Endodermal cell (in vitro differentiated cells): Measurements from ENCODE around the gene NEUROD4. TPM values are rescaled to one million over a fixed set of nuclear protein-coding genes. Genes with fewer than 3 reads are reported as not detected.

ENCODE experiments used
- DNase-seq: peaks from one replicate; pipeline ENCODE4 v3.0.0-alpha.2; 2017
- H3K27ac ChIP-seq: 2 replicates; pipeline ENCODE4 v1.5.1; 2013; ENCODE audit warnings: mild to moderate bottlenecking, low read depth, low read length, moderate library complexity
- H3K27me3 ChIP-seq: 2 replicates; pipeline ENCODE4 v1.6.1; 2013; ENCODE audit warnings: mild to moderate bottlenecking, low read length, moderate library complexity; ENCODE audit not compliant: insufficient read depth, control insufficient read depth, poor library complexity, severe bottlenecking
- H3K36me3 ChIP-seq: 2 replicates; pipeline ENCODE4 v1.7.0; 2013; ENCODE audit warnings: mild to moderate bottlenecking, low read length, moderate library complexity; ENCODE audit not compliant: control insufficient read depth, insufficient read depth
- H3K4me1 ChIP-seq: one replicate; pipeline ENCODE4 v1.7.0; 2013; ENCODE audit warnings: low read length; ENCODE audit not compliant: control insufficient read depth, insufficient read depth
- H3K4me3 ChIP-seq: 2 replicates; pipeline ENCODE4 v1.5.1; 2013; ENCODE audit warnings: mild to moderate bottlenecking, low read length, moderate library complexity
- H3K9ac ChIP-seq: 2 replicates; pipeline ENCODE4 v1.6.1; 2013; ENCODE audit warnings: mild to moderate bottlenecking, low read length, moderate library complexity; ENCODE audit not compliant: poor library complexity, severe bottlenecking; ENCODE audit errors: extremely low read depth
- H3K9me3 ChIP-seq: 2 replicates; pipeline ENCODE4 v1.6.1; 2013; ENCODE audit warnings: mild to moderate bottlenecking, low read length, moderate library complexity; ENCODE audit not compliant: control insufficient read depth
- H3K27ac Mint-ChIP-seq: 2 replicates; pipeline ENCODE4 v1.8.0; 2020; ENCODE audit warnings: mixed read lengths
- H3K27me3 Mint-ChIP-seq: 2 replicates; pipeline ENCODE4 v1.8.0; 2021; ENCODE audit warnings: mild to moderate bottlenecking, mixed read lengths; ENCODE audit not compliant: insufficient read depth
- H3K36me3 Mint-ChIP-seq: 2 replicates; pipeline ENCODE4 v1.8.0; 2020; ENCODE audit warnings: low read depth, mixed read lengths
- H3K4me1 Mint-ChIP-seq: 2 replicates; pipeline ENCODE4 v1.8.0; 2020; ENCODE audit warnings: mixed read lengths
- H3K4me3 Mint-ChIP-seq: 2 replicates; pipeline ENCODE4 v1.8.0; 2020; ENCODE audit warnings: mild to moderate bottlenecking, moderate library complexity, mixed read lengths
- H3K9me3 Mint-ChIP-seq: 2 replicates; pipeline ENCODE4 v1.8.0; 2020; ENCODE audit warnings: mild to moderate bottlenecking, mixed read lengths
- CTCF ChIP-seq: fragments of 200-600 bp; sonication (generic); conservative IDR thresholded peaks from 2 replicates; pipeline ENCODE4 v1.5.0; 2021; ENCODE audit warnings: antibody characterized with exemption, mild to moderate bottlenecking
- WGBS, 2 experiments: methylation state at CpG; one replicate each; pipeline versions ENCODE4 v1.1.5 to v1.1.7; 2013; ENCODE audit warnings: missing lambda C conversion rate in 2 of 2, mixed read lengths in 1 of 2; ENCODE audit not compliant: insufficient coverage in 1 of 2, insufficient read length in 1 of 2; 5-methylcytosine and 5-hydroxymethylcytosine counted together
- total RNA-seq, 2 donors: library from RNA; stranded (reverse); fragmentation: NEBNext Ultra II Directional in 1 of 2; extraction: Animal tissue kit (Norgen Biotek cat#: 25700) in 1 of 2; gene quantifications; 2 replicates in 1 of 2; 3 replicates in 1 of 2; pipeline ENCODE4 v1.2.1, GENCODE V29; 2021

Gene NEUROD4
- total RNA-seq, 2 donors from 2014 or later, result not detected

GRCh38 chr12:55057481-55057880, 37.7 kb downstream of the NEUROD4 start:
- no peak overlapping the region for H3K4me3 Mint-ChIP-seq
- no peaks in the 10 kb centered on the region for H3K36me3 Mint-ChIP-seq
- H3K4me3 ChIP-seq, result no peak overlapping the region
- no peak overlapping the region for H3K9ac ChIP-seq
- DNase-seq, result peak; percentile 53
- peak overlapping the region; percentile 33 for H3K27ac ChIP-seq
- H3K36me3 ChIP-seq, result no peaks in the 10 kb centered on the region
- H3K4me1 Mint-ChIP-seq, result peaks cover 20% of the 10 kb centered on the region
- TF ChIP-seq CTCF, result no peak
- no peak overlapping the region for H3K27ac Mint-ChIP-seq
- no peaks in the 10 kb centered on the region for H3K9me3 Mint-ChIP-seq
- H3K27me3 ChIP-seq, result no peaks in the 10 kb centered on the region
- no peaks in the 10 kb centered on the region for H3K9me3 ChIP-seq
- WGBS, 2 experiments, result 78% methylated on average over 5 of the region's 5 CpGs; no CpG with 5 or more reads in 1 of the 2 experiments
- peaks cover 23% of the 10 kb centered on the region for H3K4me1 ChIP-seq
- no peaks in the 10 kb centered on the region for H3K27me3 Mint-ChIP-seq

GRCh38 chr12:55058082-55058481, 38.3 kb downstream of the NEUROD4 start:
- no peaks in the 10 kb centered on the region for H3K27me3 Mint-ChIP-seq
- Histone ChIP-seq H3K36me3 (no peaks in the 10 kb centered on the region), H3K27ac (peak overlapping the region; percentile 33), H3K27me3 (no peaks in the 10 kb centered on the region), H3K9me3 (no peaks in the 10 kb centered on the region), H3K4me3 (no peak overlapping the region), H3K4me1 (peaks cover 27% of the 10 kb centered on the region), H3K9ac (no peak overlapping the region)
- H3K36me3 Mint-ChIP-seq, result no peaks in the 10 kb centered on the region
- DNase-seq, result no peak
- no peak overlapping the region for H3K27ac Mint-ChIP-seq
- WGBS, 2 experiments, result 71 to 96% methylated on average over 1 of the region's 1 CpG
- H3K9me3 Mint-ChIP-seq, result no peaks in the 10 kb centered on the region
- H3K4me1 Mint-ChIP-seq, result peaks cover 20% of the 10 kb centered on the region
- TF ChIP-seq CTCF, result no peak
- no peak overlapping the region for H3K4me3 Mint-ChIP-seq

GRCh38 chr12:55058776-55059175, 39.0 kb downstream of the NEUROD4 start:
- Histone ChIP-seq H3K27ac (no peak overlapping the region), H3K27me3 (no peaks in the 10 kb centered on the region), H3K4me1 (peaks cover 27% of the 10 kb centered on the region), H3K4me3 (peak overlapping the region; percentile 10), H3K36me3 (no peaks in the 10 kb centered on the region), H3K9ac (no peak overlapping the region), H3K9me3 (no peaks in the 10 kb centered on the region)
- Mint-ChIP-seq H3K4me3 (no peak overlapping the region), H3K36me3 (no peaks in the 10 kb centered on the region), H3K27ac (no peak overlapping the region), H3K4me1 (peaks cover 25% of the 10 kb centered on the region), H3K9me3 (no peaks in the 10 kb centered on the region), H3K27me3 (no peaks in the 10 kb centered on the region)
- WGBS, 2 experiments, result 96 to 100% methylated on average over 3 to 4 of the region's 4 CpGs
- no peak for TF ChIP-seq CTCF
- no peak for DNase-seq
